GM18505 (cell line): ENCODE data around the gene E2F2.

Experiments
- ATAC-seq: cut with Tn5 transposase; IDR thresholded peaks from one replicate; pipeline ENCODE4 v1.9.1; 2021; ENCODE audit not compliant: unreplicated experiment
- POLR2A ChIP-seq: IDR thresholded peaks from 4 replicates; pipeline ENCODE4 v1.6.1; 2011; ENCODE audit warnings: borderline replicate concordance; ENCODE audit not compliant: insufficient read depth, insufficient read length; ENCODE audit errors: extremely low read depth

Gene E2F2

DNA sequence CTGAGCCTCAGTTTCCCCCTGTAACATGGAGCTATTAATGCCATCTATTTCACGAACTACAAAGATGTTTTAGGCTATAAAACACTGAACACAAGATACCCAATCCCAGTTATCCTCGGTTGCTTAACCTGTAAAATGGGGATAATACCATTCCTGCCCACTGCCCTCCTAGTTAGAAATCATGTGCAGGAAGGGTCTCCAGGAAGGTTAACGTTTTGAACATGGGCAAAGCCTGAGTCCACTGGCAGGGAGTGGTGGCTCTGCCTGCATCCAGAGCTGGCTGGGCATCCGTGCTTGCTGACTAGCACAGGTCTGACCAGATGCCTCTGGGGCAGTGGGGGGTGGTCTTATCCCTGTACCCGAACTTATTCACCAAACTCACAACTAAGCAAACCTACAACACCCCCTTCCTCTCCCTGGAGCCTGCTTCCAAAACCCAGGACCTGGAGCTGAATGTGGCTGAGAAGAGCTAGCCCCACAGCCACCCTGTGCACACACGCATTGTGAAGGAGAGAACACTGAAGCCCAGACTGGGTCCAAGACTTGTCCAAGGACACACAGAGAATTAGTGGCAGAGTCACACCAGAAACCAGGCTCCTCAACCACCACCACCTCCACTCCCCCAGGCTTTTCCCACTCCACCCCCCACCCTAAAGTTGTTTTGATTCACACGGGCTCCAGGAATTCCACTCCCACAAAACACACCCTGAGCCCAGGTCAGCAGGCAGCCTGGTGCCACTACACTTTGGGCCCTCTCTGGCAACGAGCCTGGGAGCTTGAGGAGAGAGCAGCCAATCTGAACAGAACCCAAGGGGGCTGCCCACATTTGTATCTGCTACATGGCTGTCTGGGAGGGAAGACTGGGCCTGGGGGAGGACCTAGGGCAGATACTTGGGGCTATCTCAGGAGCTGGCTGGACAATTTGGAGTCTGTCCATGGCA lies 1.6 kb downstream of the E2F2 start:
- ATAC-seq = no peak
- no peak for TF ChIP-seq POLR2A

DNA sequence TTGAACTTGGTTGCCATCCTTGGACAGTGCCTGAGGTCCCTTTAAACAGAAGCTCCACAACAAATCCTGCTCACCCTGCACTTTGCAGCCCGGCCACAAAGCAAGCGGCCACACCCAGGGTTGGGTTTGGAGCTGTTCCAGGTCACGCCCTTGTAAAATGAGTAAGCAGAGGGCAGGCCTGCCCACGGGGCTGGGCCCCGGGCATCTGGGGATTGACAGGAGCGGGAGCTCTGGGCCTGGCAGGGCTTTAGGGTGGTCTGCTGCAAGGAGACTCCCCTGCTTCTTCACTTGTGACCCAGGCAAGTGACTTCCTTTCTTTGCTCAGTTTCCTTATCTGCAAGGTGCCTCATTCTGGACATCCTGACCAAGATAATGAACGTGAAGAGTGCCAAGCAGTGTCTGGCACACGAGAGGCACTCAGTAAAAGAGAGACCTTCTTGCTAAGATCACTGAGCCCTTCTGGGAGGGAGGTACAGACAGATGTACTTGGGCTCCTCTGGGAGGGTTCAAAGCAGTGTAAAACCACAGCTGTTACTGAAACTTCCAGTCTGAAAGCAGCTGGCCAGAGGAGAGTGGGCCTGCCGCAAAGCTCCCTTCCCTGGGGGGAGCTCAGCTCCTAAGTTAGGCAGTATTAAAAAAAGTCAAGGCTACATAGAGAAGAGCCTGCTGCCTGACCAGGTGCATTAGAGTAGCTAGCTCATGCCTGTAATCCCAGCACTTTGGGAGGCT lies 2.6 kb downstream of the E2F2 start:
- TF ChIP-seq POLR2A = peak; percentile 43
- ATAC-seq = peak; percentile 37

- no peak for ATAC-seq
- TF ChIP-seq POLR2A = no peak
These were observed 3.2 kb downstream of the E2F2 start for GRCh38 chr1:23527900-23528249.

DNA sequence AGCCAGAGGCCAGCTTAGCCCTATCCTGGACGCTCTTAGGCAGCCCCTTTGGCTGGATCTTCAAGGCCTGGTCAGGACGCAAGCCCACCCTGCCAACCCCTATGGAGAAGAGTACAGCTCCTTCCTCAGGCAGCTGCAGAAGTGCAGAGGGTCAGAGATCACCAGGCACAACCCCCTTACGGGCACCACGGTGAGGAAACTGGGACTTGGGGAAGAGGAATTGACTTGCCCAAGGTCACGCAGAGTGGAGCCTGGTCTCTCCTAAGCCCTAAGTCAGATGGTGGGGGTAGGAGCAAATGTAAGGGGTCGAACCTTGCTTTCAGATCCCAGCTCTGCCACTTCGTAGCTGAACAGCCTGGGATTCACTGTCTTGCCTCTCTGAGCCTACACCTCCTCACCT lies 3.7 kb downstream of the E2F2 start:
- no peak for TF ChIP-seq POLR2A
- ATAC-seq = no peak

DNA sequence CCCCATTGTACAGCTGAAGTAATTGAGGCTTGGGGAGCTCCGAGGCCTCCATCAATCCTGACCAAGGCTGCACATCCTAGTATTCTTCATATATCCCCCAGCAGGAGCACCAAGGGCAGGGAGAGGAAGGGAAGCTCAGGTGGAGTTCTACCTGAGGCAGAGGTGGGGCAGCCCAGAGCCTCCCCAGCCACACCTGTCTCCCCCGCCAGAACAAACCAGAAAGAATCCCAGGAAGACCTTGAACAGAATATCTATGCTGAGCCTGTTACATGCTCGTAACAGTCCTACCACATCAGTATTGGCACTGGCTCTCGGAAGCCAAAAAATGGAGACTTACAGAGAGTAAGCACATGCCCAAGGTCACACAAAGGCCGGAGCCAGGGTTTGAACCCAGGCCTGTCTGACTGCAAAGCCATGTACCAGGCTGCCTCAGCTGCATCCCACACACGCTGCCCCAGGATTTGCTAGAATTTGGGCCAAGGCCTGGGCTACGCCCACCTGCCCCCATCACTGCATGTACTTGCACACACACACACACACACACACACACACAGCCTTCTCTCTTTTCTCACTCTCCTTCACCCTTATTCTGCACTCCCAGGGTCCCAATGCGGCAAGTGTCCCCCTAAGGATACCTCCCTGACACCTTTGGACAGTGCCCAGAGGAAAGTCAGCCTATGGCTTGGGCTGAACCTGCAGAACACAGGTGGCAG lies 4.5 kb downstream of the E2F2 start:
- TF ChIP-seq POLR2A = no peak
- ATAC-seq = no peak

- no peak for TF ChIP-seq POLR2A
- ATAC-seq = no peak
These were observed 5.3 kb downstream of the E2F2 start for GRCh38 chr1:23525558-23526250.

GRCh38 chr1:23524716-23525401 lies 6.2 kb downstream of the E2F2 start:
- no peak for ATAC-seq
- TF ChIP-seq POLR2A = no peak

DNA sequence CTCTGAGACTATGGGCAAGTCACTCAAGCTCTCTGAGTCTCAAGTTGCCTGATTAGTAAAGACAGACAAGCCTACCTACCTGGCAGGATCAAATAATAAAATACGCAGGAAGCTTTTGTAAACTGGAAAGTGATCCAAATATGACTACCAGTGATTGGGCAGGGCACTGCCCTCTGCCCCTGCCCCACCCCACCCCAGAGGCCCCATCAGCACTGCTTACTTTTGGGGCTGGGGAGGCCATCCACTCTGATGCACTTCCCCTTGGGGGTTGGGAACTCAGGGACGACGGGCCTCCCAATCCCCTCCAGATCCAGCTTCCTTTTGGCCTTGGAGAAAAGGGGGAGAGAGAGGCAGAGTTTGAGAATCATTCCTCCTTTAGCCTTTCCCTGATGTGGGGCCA lies 6.9 kb downstream of the E2F2 start:
- ATAC-seq = no peak

DNA sequence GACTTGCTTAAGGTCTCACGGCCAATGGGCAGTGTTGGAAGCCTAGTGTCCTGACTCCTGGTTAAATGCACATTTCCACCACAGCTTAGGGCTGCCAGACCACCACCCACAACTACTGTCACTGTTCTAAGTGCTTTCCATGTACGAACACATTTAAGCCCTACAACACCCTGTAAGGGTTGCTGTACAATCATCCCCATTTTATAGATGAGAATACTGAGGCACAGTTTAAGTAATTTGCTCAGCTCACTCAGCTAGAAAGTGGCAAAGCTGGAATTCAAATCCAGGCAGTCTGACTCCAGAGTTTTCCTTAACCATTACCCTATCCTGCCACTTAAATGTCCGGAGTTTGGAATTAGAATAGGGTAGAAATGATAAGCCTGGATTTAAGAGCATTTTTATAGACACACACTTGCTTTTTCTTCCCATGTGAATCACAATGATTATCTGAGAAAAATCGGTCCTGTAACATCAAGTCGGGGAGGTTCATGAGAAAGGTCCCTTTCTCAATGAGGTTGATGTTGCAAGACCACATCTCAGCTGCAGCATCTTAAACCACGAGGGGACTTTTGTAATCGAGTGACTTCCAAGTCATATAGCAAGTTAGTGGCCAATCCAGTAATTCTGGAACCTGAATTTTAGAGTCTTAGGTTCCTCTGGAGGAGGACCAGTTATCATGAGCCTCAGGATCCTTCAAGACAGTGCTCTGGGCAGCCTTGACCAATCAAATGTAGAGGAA lies 8.6 kb downstream of the E2F2 start:
- TF ChIP-seq POLR2A = no peak
- no peak for ATAC-seq

More for the DNA sequence above, 6.9 kb downstream of the E2F2 start:
- TF ChIP-seq POLR2A = no peak

DNA sequence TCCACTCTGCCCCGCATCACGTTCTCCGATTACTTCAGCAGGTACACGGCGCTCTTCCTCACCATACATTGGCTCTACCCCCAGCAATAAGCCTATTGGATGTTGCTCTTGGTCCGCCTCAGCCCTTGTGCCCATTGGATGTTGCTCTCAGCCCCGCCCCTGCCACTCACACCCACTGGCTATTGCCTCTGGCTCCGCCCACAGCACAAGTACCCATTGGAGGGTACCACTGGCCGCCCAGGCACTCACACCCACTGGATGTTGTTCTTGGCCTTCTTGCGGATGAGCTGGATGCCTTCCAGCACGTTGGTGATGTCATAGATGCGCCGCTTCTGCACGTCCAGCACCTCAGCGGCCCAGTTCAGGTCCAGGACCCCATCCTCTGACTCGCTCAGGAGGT lies 9.4 kb downstream of the E2F2 start:
- no peak for ATAC-seq
- no peak for TF ChIP-seq POLR2A

- no peak for ATAC-seq
- TF ChIP-seq POLR2A = no peak
These were observed 13.5 kb downstream of the E2F2 start for GRCh38 chr1:23517581-23517980.

DNA sequence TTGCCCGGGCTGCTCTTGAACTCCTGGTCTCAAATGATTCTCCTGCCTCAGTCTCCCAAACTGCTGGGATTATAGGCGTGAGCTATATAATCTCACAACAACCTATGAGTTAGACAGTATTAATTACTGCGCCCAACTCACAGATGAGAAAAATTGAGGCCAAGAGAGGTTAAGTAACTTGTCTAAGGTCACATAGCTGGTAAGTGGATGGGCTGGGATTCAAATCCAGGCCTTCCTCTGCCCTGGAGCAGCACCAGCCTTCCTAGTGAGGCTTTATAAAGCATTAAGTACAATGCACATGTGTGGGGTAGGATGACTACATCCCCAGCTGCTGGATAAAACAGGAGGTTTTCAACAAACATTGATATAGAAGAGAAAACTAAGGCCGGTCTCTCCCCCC lies 15.1 kb downstream of the E2F2 start:
- ATAC-seq = no peak
- TF ChIP-seq POLR2A = no peak

GRCh38 chr1:23514111-23514679 lies 16.8 kb downstream of the E2F2 start:
- ATAC-seq = no peak
- TF ChIP-seq POLR2A = no peak
